ENCODE measurements around the gene C1QTNF8.
A peak's percentile ranks its signal among the peaks of the same experiment; 100 is the strongest.
"Not testable (repeated sequence)": the region's sequence is repeated elsewhere in the genome, so short reads cannot be mapped to it uniquely, and the experiment has no call there.

C1QTNF8 gene

GRCh38 chr16:1107731-1108130, 11.7 kb upstream of the C1QTNF8 start:
- no peak for DNase-seq

- no peak for DNase-seq
These were observed 11.1 kb upstream of the C1QTNF8 start for GRCh38 chr16:1107141-1107540.

GRCh38 chr16:1106659-1107058, 10.6 kb upstream of the C1QTNF8 start:
- no peak for DNase-seq

- peak; percentile 20 to 30 for DNase-seq
These were observed 10.0 kb upstream of the C1QTNF8 start for GRCh38 chr16:1105888-1106620.

GRCh38 chr16:1103636-1103980, 7.6 kb upstream of the C1QTNF8 start:
- no peak for DNase-seq

DNA sequence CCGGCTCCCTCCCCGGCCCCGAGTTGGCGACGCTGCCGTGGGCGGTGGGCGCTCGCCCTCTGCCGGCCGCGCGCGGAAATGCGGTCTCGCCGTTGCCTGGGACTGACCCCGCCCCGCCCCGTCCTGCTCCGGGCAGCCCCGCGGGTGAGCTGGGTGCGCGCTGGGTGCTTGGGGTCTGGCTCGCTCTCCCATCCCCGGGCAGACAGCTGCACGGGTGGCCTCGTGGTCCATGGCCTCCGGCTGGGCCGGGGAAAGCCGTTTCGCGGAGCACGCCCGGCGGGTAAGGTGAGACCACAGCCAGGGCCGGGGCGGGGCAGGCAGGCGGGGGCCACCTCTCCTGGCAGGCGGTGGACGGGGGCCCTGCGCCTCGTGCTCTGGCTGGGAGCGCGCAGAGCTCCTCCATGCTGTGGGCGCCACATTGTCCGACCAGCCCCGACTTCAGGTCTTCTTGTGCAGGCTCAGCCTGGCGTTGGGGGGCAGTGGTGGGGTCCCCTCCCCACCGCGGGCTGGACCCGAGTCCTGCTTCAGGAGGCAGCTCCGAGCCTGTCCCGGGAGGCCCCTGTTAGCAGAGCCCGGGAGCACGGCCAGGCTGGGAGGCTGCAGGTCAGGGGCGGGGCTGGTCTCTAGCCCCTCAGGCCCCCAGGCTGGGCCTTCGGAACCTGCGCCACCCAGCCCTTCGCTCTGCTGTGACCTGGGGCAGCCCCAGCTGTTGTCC, 7.0 kb upstream of the C1QTNF8 start:
- peak; percentile 68 to 75 for DNase-seq

DNA sequence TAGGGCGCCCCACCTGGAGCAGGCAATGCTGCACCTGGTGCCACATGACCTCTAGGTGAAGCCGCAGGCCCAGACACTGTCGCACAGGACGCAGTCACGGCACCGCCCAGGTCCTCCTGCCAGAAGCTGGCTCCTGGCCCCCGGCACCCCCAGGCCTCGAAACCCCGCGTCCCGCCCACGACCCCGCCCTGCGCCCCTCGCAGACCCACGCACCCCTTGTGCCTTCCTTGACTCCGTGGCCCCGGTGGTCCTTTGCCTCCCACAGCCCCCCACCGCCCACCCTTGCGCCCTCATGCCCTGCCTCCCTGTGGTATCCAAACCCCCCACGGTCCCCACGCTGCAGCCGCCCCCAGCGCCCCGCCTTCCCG, 6.3 kb upstream of the C1QTNF8 start:
- no peak for DNase-seq

DNA sequence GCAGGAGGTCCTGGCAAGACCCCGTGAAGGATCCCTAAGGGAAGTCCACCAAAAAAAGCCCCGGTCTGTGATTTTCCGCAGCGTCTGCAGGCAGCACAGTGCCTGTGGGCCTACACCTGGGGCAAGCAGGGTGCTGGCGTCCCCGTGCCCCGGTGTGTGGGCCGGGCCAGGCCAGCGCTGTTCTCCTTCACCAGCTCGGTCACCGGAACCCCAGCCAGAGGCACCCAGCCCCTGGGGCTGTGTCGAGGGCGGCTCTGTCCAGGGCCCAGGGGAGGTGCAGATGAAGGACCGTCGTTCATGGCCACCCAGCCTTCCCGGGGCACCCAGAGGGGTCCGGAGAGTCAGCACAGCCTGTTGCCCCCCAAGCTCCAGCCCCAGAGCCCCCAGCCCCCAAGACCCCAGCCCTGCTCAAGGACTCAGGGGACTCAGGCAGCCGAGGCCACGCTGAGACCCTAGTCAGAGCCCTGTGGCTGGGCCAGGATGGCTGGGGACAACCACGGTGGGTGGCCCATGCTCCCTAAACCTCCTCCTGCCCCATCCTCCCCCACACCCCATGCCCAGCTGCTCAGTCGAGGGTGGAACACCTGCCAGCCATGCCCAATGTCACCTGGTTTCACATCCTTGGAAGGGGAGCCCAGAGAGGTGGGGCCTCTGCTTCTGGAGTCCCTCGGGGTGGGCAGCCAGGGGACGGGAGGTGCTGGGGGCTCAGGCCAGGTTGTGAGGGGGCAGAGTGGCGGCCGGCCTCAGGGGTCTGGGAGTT, 5.7 kb upstream of the C1QTNF8 start:
- DNase-seq: no peak

GRCh38 chr16:1101133-1101532, 5.1 kb upstream of the C1QTNF8 start:
- DNase-seq: no peak

GRCh38 chr16:1100084-1100800, 4.2 kb upstream of the C1QTNF8 start:
- no peak for DNase-seq

DNA sequence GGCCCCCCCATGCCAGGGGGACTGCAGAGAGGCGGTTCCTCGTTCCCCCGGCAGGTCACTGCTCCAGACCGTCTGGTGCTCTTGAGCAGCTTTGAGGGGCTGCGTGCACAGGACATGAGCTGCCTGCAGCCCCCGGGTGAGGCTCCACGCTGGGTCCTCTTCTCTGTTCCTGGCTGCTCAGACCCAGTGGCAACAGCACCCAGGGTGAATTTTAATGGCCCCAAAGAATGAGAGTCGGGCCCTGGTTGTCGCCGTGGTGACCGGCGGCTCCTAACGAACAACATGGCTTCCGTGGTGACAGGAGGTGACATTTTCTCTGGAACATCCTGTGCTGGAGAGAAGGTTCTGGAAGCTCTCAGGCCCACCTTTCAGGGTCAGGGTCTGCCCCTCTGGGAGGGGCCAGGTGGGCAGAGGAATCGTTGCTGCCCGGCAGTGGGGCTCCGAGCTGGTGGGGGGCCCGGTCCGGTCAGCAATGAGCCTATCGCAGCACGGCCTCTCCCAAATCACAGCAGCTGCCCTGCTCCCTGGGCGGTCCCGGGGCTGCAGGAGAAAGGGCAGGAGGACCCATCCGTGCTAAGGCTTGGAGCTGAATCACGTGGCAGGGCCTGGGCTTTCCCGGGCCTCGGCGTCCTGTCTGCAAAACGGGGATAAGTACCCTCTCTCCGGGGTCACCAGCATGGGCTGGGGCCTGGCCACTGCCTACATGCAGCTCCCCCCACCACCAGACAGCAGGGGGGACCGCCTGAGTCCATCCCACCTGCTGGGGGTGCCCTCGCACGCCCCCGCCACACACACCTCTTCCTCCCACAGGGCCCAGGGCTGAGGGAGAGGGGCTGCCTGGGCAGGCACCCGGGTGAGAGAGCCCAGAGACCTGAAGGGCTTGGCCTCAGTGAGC, 3.4 kb upstream of the C1QTNF8 start:
- no peak for DNase-seq

- no peak for DNase-seq
These were observed 2.4 kb upstream of the C1QTNF8 start for GRCh38 chr16:1098266-1098991.

GRCh38 chr16:1097800-1098199, 1.8 kb upstream of the C1QTNF8 start:
- no peak for DNase-seq

- no peak for DNase-seq
These were observed 1.1 kb upstream of the C1QTNF8 start for GRCh38 chr16:1097156-1097555.

GRCh38 chr16:1095450-1096168, 435 bp downstream of the C1QTNF8 start:
- no peak for DNase-seq

DNA sequence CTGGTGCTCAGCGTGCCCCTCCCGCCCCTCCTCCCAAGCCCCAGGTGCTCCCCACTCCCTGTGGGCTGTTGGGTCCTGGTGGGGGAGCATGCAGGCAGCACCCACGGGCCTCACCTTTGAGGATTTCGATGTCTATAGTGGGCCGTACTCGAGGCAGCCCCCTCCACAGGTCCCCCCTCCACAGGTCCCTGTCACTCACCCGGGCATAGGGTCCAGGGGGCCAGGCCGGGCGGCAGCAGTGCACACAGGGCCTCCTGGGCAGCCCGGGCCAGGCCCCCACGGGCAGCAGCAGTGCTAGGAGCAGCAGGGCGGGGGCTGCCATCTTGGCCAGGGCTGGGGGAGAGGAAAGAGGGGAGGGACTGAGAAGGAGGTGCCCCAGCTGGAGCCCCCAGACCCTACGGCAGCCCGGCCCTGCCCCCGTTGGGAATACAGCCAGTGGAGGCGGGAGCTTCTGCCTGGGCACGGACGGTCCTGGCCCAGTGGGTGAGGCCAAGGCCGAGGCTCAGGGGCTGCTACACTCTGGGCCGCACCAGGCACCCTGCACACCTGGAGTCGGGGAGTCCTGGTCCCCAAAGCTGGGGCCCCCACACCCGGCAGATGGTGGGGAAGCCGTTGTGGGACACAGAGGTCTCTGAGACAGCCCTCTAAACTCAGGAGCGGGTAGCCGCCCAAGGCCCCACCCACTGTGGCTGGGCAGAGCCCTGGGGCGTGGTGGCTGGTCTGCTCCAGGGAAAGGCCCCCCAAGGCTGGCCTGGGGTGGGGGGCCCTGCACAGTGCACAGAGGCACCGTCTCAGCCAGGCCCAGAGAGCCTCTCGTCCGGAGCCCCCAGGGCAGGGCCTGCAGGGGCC, 1.2 kb downstream of the C1QTNF8 start:
- DNase-seq: no peak

- DNase-seq: no peak
These were observed 1.9 kb downstream of the C1QTNF8 start for GRCh38 chr16:1094124-1094479.

GRCh38 chr16:1093284-1094123, 2.5 kb downstream of the C1QTNF8 start:
- no peak for DNase-seq

DNA sequence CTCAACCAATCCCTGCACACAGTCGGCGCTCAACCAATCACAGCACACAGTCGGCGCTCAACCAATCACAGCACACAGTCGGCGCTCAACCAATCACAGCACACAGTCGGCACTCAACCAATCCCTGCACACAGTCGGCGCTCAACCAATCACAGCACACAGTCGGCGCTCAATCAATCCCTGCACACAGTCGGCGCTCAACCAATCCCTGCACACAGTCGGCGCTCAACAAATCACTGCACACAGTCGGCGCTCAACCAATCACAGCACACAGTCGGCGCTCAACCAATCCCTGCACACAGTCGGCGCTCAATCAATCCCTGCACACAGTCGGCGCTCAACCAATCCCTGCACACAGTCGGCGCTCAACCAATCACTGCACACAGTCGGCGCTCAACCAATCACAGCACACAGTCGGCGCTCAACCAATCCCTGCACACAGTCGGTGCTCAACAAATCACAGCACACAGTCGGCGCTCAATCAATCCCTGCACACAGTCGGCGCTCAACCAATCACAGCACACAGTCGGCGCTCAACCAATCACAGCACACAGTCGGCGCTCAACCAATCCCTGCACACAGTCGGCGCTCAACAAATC, 3.3 kb downstream of the C1QTNF8 start:
- not testable (repeated sequence) for DNase-seq
